Vagina (tissue), 2 donors: Measurements from ENCODE around the gene RPH3AL. TPM values are rescaled to one million over a fixed set of nuclear protein-coding genes. Genes with fewer than 3 reads are reported as not detected.

ENCODE experiments used
- DNase-seq, 2 donors: peaks; one replicate each; pipeline ENCODE4 v3.0.0-alpha.2; 2017; ENCODE audit errors: extremely low spot score in 2 of 2
- H3K27ac ChIP-seq: fragments of 200-600 bp; sonication (generic); one replicate; pipeline ENCODE4 v1.5.1; 2019
- H3K27me3 ChIP-seq: fragments of 200-600 bp; sonication (generic); one replicate; pipeline ENCODE4 v1.5.1; 2019
- H3K36me3 ChIP-seq, 2 donors: fragments of 200-600 bp; sonication (generic); one replicate each; pipeline ENCODE4 v1.5.1; 2017 to 2019
- H3K4me1 ChIP-seq: fragments of 200-600 bp; sonication (generic); one replicate; pipeline ENCODE4 v1.5.1; 2019
- H3K4me3 ChIP-seq, 2 donors: fragments of 200-600 bp; sonication (generic); 1 replicate in 1 of 2; 2 replicates in 1 of 2; pipeline ENCODE4 v1.5.1; 2016 to 2019
- H3K9me3 ChIP-seq: fragments of 200-600 bp; sonication (generic); one replicate; pipeline ENCODE4 v1.5.1; 2019
- CTCF ChIP-seq, 3 experiments: fragments of 450-650 bp in 2 of 3; fragments of 200-600 bp in 1 of 3; sonication (generic) in 1 of 3; IDR thresholded peaks; one replicate each; pipeline ENCODE4 v1.5.1; 2017 to 2019; ENCODE audit warnings: antibody characterized with exemption in 3 of 3, mild to moderate bottlenecking in 2 of 3, moderate library complexity in 2 of 3
- POLR2A ChIP-seq, 2 donors: fragments of 450-650 bp; IDR thresholded peaks; one replicate each; pipeline ENCODE4 v1.6.1; 2017; ENCODE audit warnings: antibody characterized with exemption in 2 of 2, mild to moderate bottlenecking in 2 of 2, moderate library complexity in 2 of 2
- POLR2AphosphoS5 ChIP-seq, 2 donors: sonication (generic); formaldehyde crosslinking; IDR thresholded peaks; one replicate each; pipeline ENCODE4 v1.9.0; 2017; ENCODE audit warnings: antibody characterized with exemption in 2 of 2, mild to moderate bottlenecking in 2 of 2, low read depth in 1 of 2; ENCODE audit not compliant: insufficient read depth in 1 of 2
- intact Hi-C: fragments of 100-400 bp; cut with DNase I; formaldehyde crosslinking; loops from one replicate; pipeline ENCODE4 v1.15.1; 2023
- total RNA-seq: library from RNA; depleted of rRNA; stranded (reverse); fragments of >200 nt; gene quantifications from one replicate; pipeline ENCODE4 v1.2.3, GENCODE V29; 2016

The RPH3AL gene
- total RNA-seq, 1 donor from 2014 or later: 43.5 TPM

- no peaks in the 10 kb centered on the region for H3K36me3 ChIP-seq
- intact Hi-C loops: no loop called here
- H3K4me3 ChIP-seq: no peak overlapping the region
- DNase-seq: no peak
- H3K9me3 ChIP-seq: no peaks in the 10 kb centered on the region
- TF ChIP-seq CTCF (IDR thresholded peaks at IDR 0.05) (no peak), POLR2A (IDR thresholded peaks at IDR 0.05) (no peak), POLR2AphosphoS5 (IDR thresholded peaks at IDR 0.05; ENCODE audit: insufficient read depth in 1 of 2, low read depth in 1 of 2) (no peak)
- no peak overlapping the region for H3K27ac ChIP-seq
- H3K27me3 ChIP-seq: no peaks in the 10 kb centered on the region
- peaks cover 16% of the 10 kb centered on the region for H3K4me1 ChIP-seq
These were observed 13.2 kb downstream of the RPH3AL start for GRCh38 chr17:339193-340061.

- no peaks in the 10 kb centered on the region for H3K9me3 ChIP-seq
- intact Hi-C loops: no loop called here
- H3K36me3 ChIP-seq: no peaks in the 10 kb centered on the region
- no peaks in the 10 kb centered on the region for H3K27me3 ChIP-seq
- TF ChIP-seq CTCF (IDR thresholded peaks at IDR 0.05) (no peak), POLR2AphosphoS5 (IDR thresholded peaks at IDR 0.05; ENCODE audit: insufficient read depth in 1 of 2, low read depth in 1 of 2) (no peak), POLR2A (IDR thresholded peaks at IDR 0.05) (no peak)
- H3K27ac ChIP-seq: no peak overlapping the region
- H3K4me3 ChIP-seq: no peak overlapping the region
- DNase-seq: no peak
- H3K4me1 ChIP-seq: peaks cover 18% of the 10 kb centered on the region
These were observed 14.0 kb downstream of the RPH3AL start for GRCh38 chr17:338442-339192.

GRCh38 chr17:337866-338265, 14.7 kb downstream of the RPH3AL start:
- Histone ChIP-seq H3K27me3 (no peaks in the 10 kb centered on the region), H3K27ac (no peak overlapping the region), H3K36me3 (no peaks in the 10 kb centered on the region), H3K4me1 (peaks cover 26% of the 10 kb centered on the region), H3K4me3 (no peak overlapping the region), H3K9me3 (no peaks in the 10 kb centered on the region)
- no peak for DNase-seq
- intact Hi-C loops: no loop called here
- TF ChIP-seq POLR2A (IDR thresholded peaks at IDR 0.05) (no peak), CTCF (IDR thresholded peaks at IDR 0.05) (no peak), POLR2AphosphoS5 (IDR thresholded peaks at IDR 0.05; ENCODE audit: insufficient read depth in 1 of 2, low read depth in 1 of 2) (no peak)

GRCh38 chr17:337453-337852, 15.2 kb downstream of the RPH3AL start:
- intact Hi-C loops: no loop called here
- no peaks in the 10 kb centered on the region for H3K9me3 ChIP-seq
- no peak overlapping the region for H3K27ac ChIP-seq
- H3K36me3 ChIP-seq: no peaks in the 10 kb centered on the region
- H3K4me1 ChIP-seq: peaks cover 30% of the 10 kb centered on the region
- TF ChIP-seq POLR2AphosphoS5 (IDR thresholded peaks at IDR 0.05; ENCODE audit: insufficient read depth in 1 of 2, low read depth in 1 of 2) (no peak), POLR2A (IDR thresholded peaks at IDR 0.05) (no peak), CTCF (IDR thresholded peaks at IDR 0.05) (no peak)
- no peaks in the 10 kb centered on the region for H3K27me3 ChIP-seq
- no peak overlapping the region for H3K4me3 ChIP-seq
- DNase-seq: no peak
